ENCODE data around the gene EIF4EBP2. TPM values are rescaled to one million over a fixed set of nuclear protein-coding genes. Genes with fewer than 3 reads are reported as not detected.
A peak's percentile ranks its signal among the peaks of the same experiment; 100 is the strongest.

The EIF4EBP2 gene
- total and polyA plus RNA-seq, 2 of the 13 experiments (the other 11 are each of a cell fraction or from before 2014, with no cell fraction given) = 16.9 to 22.0 TPM

DNA sequence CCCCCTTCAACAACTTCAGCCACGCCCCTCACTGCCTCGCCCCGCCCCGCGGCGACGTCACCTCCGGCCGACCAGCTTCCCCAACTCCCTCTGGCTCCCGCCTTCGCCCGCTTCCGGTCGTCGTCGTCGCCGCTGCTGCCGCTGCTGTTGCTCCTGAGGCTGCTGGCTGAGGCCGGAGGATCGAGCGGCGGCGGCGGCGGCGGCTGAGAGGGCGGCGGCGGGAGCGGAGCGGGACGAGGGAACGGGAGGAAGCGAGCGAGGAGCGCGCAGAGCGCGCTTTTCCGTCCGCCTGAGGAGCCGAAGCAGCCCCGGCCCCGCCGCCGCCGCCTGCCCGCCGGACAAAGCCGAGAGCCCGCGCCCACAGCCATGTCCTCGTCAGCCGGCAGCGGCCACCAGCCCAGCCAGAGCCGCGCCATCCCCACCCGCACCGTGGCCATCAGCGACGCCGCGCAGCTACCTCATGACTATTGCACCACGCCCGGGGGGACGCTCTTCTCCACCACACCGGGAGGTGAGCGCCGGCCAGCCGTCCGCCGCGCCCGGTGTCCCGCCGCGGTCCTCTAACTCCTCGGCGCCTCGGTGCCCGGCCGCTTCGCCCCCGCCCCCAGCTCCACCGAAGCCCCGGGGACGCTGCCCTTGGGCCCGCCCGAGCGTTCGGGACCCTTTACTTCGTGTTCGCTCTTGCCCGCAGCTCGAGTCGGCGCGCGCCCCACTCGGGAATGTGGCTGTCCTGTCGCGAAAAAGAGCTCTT, at the start of gene EIF4EBP2 (continued):
- no peak for TF ChIP-seq ZNF562 (CRISPR knock-in tag; IDR thresholded peaks at IDR 0.05; ENCODE audit: borderline replicate concordance)
- TF ChIP-seq PHF8 (CRISPR knock-in tag; IDR thresholded peaks at IDR 0.05) = peak; percentile 83
- TF ChIP-seq NFYC (CRISPR knock-in tag; IDR thresholded peaks at IDR 0.05) = peak; percentile 49
- TF ChIP-seq IRX3 (CRISPR knock-in tag; IDR thresholded peaks at IDR 0.05; ENCODE audit: borderline replicate concordance, low read depth) = peak; percentile 79; the same call in 1 of the 2 replicates
- TF ChIP-seq, protein P1, sequence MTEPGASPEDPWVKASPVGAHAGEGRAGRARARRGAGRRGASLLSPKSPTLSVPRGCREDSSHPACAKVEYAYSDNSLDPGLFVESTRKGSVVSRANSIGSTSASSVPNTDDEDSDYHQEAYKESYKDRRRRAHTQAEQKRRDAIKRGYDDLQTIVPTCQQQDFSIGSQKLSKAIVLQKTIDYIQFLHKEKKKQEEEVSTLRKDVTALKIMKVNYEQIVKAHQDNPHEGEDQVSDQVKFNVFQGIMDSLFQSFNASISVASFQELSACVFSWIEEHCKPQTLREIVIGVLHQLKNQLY (CRISPR knock-in tag; IDR thresholded peaks at IDR 0.05) = peak; percentile 69; the same call in 1 of the 2 replicates
- TF ChIP-seq PRPF4 (IDR thresholded peaks at IDR 0.05; ENCODE audit: low read depth, low read length, poor library complexity, severe bottlenecking) = no peak
- peak in 1 of 2 experiments; percentile 82; a peak in 2 of 4 replicates for TF ChIP-seq KLF16 (CRISPR knock-in tag; IDR thresholded peaks at IDR 0.05)
- TF ChIP-seq HDAC1 (CRISPR knock-in tag; IDR thresholded peaks at IDR 0.05) = peak; percentile 72
- peak; percentile 73; the same call in 1 of the 2 replicates for TF ChIP-seq YEATS2 (CRISPR knock-in tag; IDR thresholded peaks at IDR 0.05; ENCODE audit: borderline replicate concordance)
- TF ChIP-seq CREM (IDR thresholded peaks at IDR 0.05) = peak; percentile 72
- TF ChIP-seq CREM (CRISPR knock-in tag; IDR thresholded peaks at IDR 0.05) = no peak
- no peak for TF ChIP-seq ZFYVE20 (CRISPR knock-in tag; IDR thresholded peaks at IDR 0.05; ENCODE audit: borderline replicate concordance, low read depth)
- TF ChIP-seq HOXA3 (CRISPR knock-in tag; IDR thresholded peaks at IDR 0.05) = peak; percentile 87
- 0 out of 2 replicates have a peak, but pooled peaks have one; percentile 64 for TF ChIP-seq ZFP36L1 (CRISPR knock-in tag; IDR thresholded peaks at IDR 0.05)
- TF ChIP-seq KAT7 (CRISPR knock-in tag; IDR thresholded peaks at IDR 0.05; ENCODE audit: borderline replicate concordance) = peak; percentile 60; the same call in 1 of the 2 replicates
- TF ChIP-seq, protein P2, sequence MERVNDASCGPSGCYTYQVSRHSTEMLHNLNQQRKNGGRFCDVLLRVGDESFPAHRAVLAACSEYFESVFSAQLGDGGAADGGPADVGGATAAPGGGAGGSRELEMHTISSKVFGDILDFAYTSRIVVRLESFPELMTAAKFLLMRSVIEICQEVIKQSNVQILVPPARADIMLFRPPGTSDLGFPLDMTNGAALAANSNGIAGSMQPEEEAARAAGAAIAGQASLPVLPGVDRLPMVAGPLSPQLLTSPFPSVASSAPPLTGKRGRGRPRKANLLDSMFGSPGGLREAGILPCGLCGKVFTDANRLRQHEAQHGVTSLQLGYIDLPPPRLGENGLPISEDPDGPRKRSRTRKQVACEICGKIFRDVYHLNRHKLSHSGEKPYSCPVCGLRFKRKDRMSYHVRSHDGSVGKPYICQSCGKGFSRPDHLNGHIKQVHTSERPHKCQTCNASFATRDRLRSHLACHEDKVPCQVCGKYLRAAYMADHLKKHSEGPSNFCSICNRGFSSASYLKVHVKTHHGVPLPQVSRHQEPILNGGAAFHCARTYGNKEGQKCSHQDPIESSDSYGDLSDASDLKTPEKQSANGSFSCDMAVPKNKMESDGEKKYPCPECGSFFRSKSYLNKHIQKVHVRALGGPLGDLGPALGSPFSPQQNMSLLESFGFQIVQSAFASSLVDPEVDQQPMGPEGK (CRISPR knock-in tag; IDR thresholded peaks at IDR 0.05) = 0 out of 2 replicates have a peak, but pooled peaks have one; percentile 34
- TF ChIP-seq ZNF136 (CRISPR knock-in tag; IDR thresholded peaks at IDR 0.05; ENCODE audit: low read depth) = no peak
- TF ChIP-seq ZSCAN25 (CRISPR knock-in tag; IDR thresholded peaks at IDR 0.05) = peak; percentile 79
- peak; percentile 64 for TF ChIP-seq ZNF883 (CRISPR knock-in tag; IDR thresholded peaks at IDR 0.05; ENCODE audit: not compliant biosample characterization)
- TF ChIP-seq ZFAT (CRISPR knock-in tag; conservative IDR thresholded peaks at IDR 0.05) = no peak
- 0 out of 2 replicates have a peak, but pooled peaks have one; percentile 27 for TF ChIP-seq ZNF430 (CRISPR knock-in tag; IDR thresholded peaks at IDR 0.05)
- TF ChIP-seq, protein P3, sequence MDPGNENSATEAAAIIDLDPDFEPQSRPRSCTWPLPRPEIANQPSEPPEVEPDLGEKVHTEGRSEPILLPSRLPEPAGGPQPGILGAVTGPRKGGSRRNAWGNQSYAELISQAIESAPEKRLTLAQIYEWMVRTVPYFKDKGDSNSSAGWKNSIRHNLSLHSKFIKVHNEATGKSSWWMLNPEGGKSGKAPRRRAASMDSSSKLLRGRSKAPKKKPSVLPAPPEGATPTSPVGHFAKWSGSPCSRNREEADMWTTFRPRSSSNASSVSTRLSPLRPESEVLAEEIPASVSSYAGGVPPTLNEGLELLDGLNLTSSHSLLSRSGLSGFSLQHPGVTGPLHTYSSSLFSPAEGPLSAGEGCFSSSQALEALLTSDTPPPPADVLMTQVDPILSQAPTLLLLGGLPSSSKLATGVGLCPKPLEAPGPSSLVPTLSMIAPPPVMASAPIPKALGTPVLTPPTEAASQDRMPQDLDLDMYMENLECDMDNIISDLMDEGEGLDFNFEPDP (CRISPR knock-in tag; conservative IDR thresholded peaks at IDR 0.05) = 0 out of 2 replicates have a peak, but pooled peaks have one; percentile 83
- no peak for TF ChIP-seq SETDB1 (CRISPR knock-in tag; IDR thresholded peaks at IDR 0.05; ENCODE audit: borderline replicate concordance)
- TF ChIP-seq ZNF607 (CRISPR knock-in tag; IDR thresholded peaks at IDR 0.05; ENCODE audit: borderline replicate concordance) = no peak; the same call in 1 of the 2 replicates
